ENCODE measurements around the gene ADAM19.

DNA sequence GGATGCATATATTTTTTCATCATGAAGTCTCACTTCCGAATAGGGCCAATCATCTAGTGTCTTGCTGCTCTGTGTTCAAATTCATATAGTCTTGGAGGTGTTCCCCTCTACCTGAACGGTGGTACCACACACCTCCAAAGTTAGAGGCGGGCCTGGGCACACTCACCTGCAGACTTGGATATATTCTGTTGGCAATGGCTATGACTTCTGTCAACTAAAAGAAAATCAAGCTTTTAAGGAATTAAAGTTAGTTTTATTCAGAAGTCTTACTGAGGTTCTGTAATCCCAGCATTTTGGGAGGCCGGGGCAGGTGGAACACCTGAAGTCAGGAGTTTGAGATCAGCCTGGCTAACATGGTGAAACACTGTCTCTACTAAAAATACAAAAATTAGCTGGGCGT lies 118.2 kb downstream of the ADAM19 start:
- TF ChIP-seq, protein P1, sequence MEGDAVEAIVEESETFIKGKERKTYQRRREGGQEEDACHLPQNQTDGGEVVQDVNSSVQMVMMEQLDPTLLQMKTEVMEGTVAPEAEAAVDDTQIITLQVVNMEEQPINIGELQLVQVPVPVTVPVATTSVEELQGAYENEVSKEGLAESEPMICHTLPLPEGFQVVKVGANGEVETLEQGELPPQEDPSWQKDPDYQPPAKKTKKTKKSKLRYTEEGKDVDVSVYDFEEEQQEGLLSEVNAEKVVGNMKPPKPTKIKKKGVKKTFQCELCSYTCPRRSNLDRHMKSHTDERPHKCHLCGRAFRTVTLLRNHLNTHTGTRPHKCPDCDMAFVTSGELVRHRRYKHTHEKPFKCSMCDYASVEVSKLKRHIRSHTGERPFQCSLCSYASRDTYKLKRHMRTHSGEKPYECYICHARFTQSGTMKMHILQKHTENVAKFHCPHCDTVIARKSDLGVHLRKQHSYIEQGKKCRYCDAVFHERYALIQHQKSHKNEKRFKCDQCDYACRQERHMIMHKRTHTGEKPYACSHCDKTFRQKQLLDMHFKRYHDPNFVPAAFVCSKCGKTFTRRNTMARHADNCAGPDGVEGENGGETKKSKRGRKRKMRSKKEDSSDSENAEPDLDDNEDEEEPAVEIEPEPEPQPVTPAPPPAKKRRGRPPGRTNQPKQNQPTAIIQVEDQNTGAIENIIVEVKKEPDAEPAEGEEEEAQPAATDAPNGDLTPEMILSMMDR (IDR thresholded peaks at IDR 0.05; ENCODE audit: low read depth, low read length), result no peak
- TF ChIP-seq POLR2A (IDR thresholded peaks at IDR 0.05; ENCODE audit: extremely low read depth, insufficient read length), result no peak
